Activated CD4-positive, alpha-beta T cell treated with anti-CD3 and anti-CD28 coated beads, Interleukin-2, Interleukin-4, amounts not matched to agents 100 ng/mL and 50 ng/mL, durations not matched to agents 16 hours and 8 hours (primary cell): ENCODE measurements around the gene TMEM135.

ENCODE experiments used
- DNase-seq: peaks from one replicate; pipeline ENCODE4 v3.0.0-alpha.2; 2020; ENCODE audit warnings: low spot score

The TMEM135 gene

DNA sequence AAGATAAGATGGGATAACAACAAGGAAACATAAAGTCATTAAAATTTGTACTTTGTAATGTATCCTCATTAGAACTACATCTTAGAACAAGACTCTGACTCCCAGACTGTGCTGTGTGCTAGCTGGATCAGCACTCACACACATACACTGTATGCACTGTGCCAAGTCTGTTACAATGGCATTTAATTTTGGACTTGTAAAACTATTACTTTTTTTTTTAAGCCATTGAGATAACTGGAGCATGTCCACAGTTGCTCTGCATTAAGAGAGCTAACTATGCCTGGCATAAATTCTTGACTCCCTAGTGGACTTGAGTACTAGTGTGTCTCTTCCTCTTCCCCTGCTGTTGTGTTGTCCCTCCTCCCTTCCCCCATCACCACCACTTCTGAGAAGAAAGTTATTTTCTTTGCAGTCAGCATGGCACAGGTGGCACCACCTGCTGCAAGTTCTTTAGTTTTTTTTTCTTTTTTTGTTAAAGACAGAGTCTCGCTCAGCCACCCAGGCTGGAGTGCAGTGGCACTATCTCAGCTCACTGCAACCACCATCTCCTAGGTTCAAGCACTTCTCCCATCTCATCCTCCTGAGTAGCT, 268.6 kb downstream of the TMEM135 start:
- DNase-seq: no peak

DNA sequence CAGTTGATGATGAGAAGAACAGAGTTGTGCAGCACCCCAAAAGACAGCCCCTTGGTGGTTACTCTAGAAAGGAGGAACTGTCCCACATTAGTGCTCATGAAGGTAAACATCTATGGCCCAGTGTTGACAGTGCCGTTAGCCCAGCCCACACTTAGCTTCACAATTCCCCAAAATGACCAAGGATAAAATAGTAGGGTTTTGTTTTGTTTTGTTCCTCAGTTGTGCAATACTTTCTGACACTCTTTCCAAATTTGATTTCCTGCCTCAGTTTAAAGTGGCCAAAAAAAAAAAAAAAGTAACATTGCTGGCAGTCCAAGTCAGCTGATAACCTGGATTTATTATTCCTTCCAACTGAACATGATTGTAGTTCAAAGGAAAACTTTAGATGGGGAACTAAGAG, 269.4 kb downstream of the TMEM135 start:
- no peak for DNase-seq

DNA sequence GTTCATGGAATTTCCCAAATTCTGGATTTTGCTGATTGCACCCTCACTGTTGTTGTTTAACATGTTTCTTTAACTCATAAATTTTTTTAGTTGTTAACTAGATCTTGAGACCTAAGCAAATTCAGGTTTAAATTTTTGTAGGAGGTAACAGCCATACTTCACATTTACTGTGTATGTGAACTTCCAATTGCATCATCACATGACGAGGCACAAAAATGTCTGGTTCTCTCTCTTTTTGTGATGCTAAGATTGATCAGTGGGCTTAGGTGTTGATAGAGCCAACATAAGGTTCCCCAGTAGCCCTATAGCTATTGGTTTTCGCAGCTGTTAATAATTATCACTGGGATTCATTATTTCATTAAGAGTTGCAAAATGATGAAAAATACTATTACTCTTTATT, 277.5 kb downstream of the TMEM135 start:
- no peak for DNase-seq

DNA sequence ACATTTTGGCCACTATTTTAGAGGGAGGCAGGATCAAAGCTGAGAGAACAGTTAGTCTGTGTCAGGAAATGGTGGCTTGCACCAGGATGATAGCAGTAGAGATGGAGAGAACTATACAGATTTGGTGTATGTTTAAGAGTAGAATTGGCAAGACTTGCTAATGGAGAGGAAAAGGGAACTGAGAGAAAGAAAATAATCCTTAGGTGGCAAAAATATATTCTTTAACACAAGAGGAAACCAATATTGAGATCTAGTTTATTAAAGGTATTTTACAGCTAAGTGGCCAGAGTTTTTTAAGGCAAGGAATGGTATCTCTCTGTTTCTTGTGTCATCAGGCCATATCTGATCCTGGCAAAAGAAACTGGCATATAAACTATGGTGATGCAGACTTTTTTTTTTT, 278.8 kb downstream of the TMEM135 start:
- no peak for DNase-seq

DNA sequence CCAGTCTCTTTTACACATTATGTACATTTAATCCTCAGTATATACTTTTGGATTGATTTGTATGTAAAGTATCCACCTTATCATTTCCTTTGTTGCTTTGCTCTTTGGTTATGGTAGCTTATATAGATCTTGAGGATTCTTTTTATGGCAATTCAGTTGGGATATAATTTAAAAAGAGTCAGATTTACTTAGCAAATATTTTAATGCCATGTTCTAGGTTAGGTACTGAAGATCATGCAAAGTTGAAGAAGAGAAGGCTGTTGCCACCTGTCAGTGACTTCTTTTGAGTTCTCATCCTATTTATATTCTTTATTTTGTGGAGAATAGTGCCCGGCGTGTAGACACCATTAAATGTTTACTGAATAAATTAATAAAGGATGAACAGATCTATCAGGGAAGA, 279.7 kb downstream of the TMEM135 start:
- DNase-seq: no peak

DNA sequence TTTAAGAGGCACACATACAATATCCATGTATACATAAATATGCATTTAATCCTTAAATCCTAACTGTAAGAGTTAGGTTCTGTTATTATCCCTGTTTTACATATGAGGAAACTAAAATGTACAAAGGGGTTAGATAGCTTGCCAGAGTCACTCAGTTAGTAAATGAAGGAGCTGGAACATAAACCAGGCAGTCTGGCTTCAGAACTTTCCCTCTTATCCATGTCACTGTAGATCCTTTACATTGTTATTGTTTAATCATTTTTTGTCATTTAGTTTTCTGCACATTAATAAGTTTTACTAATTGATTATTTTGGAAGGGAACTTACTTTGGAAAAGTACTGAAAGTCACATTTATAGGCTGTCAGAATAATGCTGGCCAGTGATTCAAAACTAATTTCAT, 282.4 kb downstream of the TMEM135 start:
- no peak for DNase-seq

DNA sequence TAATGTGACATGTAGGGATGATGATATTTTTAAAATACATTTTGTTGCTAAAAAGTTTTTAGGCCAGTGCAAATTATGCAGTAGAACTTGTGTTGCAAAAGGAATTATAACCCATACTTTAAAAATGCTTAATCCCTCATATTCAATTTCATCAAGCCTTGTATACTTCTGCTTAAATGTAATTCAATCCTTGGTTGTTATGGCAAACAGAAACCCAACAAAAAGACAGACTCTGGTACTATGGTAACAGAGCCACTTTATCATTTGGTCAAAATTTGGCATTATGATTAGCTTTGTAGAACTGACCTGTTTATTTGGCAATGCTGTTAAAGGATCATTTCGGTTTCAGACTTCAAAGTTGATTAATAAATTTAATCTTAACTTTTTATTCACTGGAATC, 284.8 kb downstream of the TMEM135 start:
- DNase-seq: no peak

DNA sequence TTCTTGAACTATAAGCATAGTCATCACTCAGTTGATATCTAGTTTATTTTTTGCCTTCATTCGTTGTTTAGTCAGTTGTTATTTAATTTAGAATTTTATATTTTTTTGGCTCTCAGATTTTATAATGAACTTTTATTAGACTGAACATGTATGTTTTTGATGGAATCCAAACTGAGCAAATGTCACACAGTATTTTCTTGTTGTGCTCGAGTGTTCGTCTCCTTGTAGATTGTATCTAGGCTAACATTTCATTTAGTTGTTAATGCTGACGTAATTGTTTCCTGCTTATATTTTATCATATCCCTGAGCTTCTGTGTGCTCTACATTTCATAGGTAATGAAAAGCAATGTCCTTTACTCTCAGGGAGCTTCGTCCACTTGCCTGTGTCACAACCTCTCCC, 286.2 kb downstream of the TMEM135 start:
- no peak for DNase-seq

DNA sequence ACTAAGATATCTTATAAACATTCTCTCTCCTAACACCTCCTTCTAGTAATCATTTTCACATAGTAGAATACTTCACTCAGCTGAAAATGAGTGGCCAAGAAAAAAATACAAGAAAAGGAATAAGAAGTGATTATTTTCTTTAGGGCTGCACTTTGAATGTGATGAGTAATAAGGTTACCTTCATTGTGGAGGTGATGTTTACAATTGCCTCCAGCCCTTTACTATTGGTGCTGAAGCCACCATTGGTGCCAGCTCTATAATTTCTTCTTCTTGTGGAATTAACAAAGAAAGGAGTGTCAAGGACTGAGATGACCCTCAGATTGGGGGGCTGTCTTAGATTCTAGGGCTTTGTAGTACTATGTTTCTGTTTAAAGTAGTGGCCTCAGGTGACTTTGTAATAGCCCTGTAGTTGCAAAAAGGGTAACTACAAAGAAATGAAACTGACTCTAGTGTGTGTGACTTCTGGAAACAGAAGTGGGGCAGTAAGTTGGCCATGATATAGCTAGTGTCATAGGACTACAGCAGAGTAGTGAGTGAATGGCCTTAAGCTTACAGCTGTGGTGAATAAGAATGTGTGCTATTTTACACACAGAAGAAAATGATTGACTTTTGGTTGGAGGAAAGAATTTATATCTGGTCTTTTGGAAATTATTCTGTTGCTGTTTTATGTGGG, 287.2 kb downstream of the TMEM135 start:
- DNase-seq: no peak

DNA sequence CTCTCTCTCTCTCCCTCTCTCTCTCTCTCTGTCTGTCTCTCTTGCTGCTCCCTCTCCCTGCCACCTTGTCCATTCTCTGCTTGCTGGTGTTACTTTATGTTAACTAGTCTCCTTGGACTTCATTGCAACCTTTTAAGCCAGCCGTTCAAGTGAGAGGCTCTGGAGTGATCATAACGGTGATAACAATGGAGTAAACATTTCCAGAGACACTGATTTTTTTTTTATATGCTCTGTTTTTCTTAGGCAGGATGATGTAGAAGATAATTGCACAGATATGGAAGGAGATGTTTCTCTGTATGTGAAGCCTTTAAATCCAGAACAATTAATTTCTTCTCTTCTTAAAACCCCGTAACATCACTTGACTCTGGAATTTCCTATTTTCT, 287.7 kb downstream of the TMEM135 start:
- DNase-seq: no peak

DNA sequence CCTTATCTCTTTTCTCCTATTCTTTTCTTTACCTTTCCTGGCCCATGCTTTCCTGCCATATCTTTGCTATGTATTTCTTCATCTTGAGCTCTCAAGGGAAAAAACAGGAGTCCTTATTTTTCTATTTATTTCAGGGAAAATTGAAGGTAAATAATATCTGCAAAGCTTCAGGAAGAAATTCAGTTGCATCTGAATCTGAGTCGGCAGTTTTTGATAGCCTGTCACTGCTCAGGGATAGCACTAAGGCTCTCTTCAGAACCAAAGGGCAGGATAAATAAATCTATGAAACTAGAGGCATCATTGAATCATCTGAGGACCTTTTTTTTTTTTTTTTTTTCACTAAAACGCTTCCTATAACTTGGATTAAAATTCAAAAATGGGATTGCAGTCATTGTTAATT, 288.9 kb downstream of the TMEM135 start:
- no peak for DNase-seq

DNA sequence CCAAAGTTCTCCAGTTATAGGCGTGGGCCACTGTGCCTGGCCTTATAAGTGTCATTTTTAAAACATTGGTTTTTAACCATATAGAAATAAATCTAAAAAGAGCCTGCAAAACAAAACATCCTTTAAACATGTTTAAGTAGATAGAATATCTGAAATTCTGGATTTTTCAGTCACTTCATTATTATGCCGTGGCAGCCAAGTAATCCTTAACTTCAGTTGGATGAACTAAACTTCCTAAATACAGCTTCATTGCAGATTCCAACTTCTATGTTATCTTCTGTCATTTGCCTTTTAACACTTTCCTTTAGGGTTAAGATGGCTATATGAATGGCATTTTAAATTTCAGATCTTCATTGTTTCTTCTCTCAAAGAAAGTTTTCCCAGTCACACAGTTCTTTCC, 291.4 kb downstream of the TMEM135 start:
- DNase-seq: no peak

DNA sequence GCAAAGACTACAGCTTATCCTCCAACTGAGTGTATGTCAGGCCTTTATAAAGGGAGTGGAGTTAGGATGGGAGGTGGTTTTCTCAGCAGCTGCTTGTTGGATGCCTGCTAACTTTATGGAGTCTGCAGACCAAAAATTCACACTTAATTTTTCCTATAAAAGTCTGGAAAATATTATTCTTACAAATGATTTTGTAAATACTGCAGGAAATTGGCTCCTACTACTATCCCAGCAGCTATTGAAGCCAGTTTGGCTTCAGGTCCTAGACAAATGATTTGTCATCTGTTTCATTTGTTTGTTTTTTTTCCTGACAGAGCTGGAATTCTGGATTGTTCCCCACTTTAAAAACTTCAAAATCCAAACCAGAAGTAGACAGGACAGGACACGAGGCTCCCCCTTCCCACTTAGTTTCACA, 292.5 kb downstream of the TMEM135 start:
- no peak for DNase-seq

DNA sequence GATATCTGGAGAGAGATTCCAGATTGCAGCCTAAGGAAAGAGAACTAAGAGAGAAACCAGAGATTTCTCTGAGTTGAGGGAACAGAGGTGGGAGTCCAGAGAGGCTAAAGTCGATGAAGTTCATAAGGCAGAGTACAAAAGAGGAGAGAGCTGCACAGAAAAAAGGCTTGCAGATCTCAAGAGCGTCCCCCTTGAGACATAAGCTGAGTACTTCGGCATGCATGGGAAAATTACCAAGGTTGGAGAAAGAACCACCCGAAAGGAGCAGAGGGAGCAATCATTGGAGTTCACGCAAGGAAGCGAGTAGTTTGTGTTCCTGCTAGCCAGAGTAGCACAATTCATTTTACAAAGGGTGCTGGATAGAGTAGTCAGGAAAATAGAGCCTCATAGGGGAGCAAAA, 293.5 kb downstream of the TMEM135 start:
- DNase-seq: no peak

DNA sequence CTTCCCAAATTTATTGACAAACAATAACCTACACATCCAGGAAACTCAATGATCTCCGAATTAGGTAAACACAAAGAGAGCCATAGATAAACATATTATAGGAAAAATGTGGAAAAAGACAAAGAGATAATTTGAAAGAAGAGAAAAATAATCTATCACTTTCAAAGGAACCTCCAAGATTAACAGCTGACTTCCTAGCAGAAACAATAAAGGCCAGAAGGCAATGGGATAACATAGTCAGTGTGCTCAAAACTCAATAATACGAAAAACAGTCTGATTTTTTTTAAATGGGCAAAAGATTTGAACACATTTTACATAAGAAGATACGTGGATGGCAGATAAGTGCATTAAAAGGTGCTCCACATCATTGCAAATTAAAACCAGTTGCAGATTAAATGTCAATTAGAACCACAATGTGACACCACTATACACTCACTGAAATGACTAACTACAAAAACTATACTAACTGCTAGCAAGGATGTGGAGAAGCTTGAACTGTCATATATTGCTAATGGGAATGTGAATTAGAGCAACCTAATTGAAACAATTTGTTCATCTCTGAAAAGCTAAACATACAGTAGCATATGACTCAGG, 300.4 kb downstream of the TMEM135 start:
- DNase-seq: no peak

DNA sequence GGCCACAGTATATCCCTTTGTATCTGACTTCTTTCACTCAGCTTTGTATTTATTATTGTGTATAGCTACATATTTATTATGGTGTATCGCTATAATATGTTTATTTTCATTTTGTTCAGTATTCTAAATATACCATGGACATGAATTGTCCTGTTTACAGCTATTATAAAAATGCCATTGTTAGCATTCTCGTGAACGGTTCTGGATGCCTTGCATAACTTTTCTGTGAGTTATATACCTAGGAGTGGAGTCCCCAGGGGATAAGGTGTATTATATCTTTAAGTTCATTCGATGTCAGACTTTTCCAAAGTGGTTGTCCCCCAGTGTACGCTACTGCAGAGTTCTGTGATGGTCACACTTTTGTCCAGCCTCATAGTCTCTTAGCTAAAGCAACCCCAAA, 301.7 kb downstream of the TMEM135 start:
- no peak for DNase-seq

DNA sequence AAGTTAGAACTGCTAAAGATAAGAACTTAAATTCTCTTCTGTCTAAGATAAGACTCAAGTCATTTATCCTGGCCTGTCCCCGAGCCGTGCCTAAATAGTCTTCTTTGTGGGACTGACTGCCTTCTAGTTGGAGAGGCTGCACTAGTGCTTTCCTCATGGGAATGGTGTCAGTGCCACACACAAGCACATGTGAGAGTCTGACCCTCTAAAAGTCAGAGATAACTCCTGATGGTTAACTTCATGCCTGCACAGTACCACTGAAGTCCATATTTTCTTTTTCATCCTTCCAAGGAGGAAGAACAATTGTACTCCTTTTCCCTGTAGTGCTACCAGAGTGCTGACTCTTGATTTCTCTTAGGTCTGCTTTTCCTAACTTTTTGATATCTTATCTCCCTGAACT, 309.7 kb downstream of the TMEM135 start:
- DNase-seq: no peak

DNA sequence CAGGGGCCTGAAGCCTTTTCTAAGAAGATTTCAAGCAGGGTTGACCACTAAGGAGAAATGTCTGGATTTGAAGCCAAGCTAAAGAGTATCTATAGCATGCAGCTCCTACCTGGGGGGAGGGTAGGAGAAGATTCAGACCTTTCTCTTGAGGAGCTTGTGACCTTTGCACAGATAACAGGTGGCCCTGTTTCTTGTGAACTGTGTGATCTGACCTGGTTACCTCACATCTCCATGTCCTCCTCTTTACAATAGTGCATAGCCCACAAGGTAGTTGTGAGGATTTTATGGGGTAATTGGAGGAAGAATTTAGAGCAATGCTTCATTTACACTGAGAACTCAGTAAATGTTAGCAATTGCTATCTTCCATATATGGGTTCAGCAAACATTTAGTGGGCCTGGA, 310.1 kb downstream of the TMEM135 start:
- no peak for DNase-seq

DNA sequence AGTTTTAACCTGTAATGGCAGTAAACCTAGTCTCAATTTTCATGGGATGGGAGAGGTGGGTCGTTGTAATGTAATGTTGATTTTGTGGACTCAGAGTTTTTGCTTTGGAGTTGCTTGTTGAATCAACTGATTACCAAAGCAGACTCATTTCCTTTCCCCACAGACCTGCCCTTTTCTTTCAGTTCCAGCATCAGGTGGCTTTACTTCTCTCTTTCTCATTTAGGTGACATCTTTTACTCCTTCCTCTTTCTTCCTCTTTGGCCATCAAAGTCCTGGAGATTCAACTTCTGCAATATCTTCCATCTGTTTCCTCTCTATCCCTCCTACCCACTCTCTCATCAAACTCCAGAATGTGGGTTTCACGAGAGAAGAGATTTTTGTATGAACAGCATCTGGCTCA, 313.9 kb downstream of the TMEM135 start:
- no peak for DNase-seq

DNA sequence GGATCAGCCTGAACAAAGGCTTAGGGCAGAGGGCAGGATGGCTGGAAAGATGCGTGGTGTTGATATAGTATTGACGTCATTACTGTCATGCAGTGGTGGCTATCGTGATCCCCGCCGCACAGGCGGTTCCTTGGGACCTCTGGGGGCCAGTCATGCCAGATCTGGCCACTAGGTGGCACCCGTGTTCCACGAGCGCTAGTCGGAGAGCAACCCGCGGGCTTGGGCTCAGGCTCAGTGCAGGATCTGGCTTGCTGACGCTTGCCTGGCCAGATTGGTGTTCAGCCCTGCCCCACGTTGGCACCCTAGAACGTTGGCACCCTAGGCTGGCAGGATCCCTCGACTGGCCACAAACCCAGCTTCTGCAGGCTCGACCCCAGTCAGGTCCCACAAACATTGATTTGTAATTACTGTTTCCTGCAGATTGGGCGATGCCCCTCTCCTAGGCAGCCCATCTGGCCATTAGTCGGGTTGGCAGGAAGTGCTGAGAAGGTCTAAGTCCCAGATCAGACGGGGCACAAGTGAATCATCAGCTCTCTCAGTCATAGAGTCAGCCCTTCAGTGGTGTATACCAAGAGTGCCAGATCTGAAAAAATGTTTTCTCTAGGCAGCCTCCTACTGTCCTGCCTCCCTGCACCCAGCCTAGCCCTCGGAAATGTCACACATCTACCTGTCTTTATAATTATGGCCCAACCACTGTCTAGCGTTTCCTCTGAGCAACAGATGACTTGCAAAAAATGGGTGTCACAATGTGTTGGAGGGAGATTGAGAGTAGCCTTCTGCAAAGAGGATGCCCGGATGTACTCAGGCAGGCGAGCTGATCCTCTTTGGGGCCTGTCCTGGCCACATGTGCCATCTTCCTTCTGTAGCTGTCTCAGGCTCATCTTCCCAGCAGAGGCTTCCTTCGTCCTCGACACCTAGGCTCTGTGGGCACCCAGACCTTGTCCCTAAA, 315.3 kb downstream of the TMEM135 start:
- DNase-seq: peak; percentile 86

DNA sequence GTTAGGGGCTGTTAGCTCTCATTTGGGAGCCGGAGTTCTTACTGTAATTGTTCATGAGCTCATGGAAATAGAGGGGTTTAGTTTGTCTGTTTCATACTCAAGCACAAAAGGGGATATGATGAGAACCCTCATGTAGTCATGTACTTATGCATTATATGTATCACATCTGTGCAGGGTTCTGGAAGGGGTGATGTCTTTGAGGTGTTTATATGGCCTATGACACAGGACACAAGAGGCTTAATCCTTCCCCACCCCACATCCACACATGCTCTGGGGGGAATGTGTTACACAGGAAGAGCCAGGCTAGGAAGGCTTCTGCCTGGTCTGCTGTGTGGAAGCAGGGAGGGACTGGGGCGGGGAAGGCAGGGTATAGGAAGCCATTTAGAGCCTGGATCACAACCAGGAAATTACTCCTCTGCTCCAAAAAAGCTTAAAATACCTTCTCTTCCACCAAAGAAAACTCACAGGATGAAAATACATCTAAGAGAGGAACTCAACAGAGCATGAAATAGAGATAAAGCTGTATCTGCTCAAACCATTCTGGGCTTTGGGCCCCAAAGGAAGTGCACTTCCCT, 316.1 kb downstream of the TMEM135 start:
- DNase-seq: no peak

DNA sequence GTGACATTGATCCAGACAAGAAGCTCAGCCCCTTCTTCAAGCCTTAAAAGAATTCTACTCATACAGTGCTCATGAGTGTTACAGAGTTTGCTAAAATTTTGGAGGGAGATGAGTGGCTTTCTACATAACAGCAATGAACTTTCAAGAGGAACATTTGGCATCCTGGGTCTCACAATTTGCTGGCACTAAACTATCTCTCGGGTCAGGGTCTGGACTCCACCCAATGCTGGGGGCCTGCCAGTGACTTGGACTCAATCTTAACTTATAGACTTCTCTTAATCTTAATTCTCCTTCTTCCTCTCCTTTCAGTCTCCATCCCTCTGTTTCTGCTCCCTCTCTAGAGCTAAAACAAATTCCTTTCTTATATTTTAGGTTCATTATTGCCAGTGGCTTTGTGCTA, 317.9 kb downstream of the TMEM135 start:
- no peak for DNase-seq
